ENCODE data around the gene TCF21. TPM values are rescaled to one million over a fixed set of nuclear protein-coding genes. Genes with fewer than 3 reads are reported as not detected.

Gene TCF21
- total and polyA plus RNA-seq, 11 donors, result 1.8 to 9.5 (median 3.9) TPM

DNA sequence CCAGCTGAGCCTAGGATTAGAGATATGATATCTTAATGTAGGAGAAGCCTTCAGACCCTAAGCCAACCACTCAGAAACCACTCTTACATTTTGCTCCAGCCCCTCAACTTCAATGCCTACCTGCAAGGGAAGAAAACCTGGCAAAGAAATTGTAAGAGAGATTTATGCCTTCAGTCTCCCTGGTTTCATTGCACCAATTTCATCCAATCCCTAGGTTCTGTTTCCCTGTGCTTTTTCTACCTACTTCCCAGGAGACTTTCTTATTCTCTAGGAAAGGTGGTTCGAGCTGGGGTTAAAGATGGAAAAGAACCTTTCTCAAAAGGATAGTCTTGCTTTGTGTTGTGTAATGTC, 1.1 kb upstream of the TCF21 start:
- 57 to 86% (median 62%) methylated on average over 1 of the region's 1 CpG for WGBS, 4 donors
- Histone ChIP-seq H3K36me3 (peaks cover 0 to 2% (median 0%) of the 10 kb centered on the region in 9 donors), H3K4me1 (peaks cover 0 to 20% (median 5%) of the 10 kb centered on the region in 12 donors), H3K9me3 (no peaks in the 10 kb centered on the region), H3K27ac (peak overlapping the region in 8 of 12 donors; percentile 35 to 90 (median 84)), H3K4me3 (peak overlapping the region in 3 of 12 donors; percentile 68 to 74 (median 73)), H3K27me3 (peaks cover 4 to 86% (median 45%) of the 10 kb centered on the region in 9 donors)
- TF ChIP-seq, protein P1, sequence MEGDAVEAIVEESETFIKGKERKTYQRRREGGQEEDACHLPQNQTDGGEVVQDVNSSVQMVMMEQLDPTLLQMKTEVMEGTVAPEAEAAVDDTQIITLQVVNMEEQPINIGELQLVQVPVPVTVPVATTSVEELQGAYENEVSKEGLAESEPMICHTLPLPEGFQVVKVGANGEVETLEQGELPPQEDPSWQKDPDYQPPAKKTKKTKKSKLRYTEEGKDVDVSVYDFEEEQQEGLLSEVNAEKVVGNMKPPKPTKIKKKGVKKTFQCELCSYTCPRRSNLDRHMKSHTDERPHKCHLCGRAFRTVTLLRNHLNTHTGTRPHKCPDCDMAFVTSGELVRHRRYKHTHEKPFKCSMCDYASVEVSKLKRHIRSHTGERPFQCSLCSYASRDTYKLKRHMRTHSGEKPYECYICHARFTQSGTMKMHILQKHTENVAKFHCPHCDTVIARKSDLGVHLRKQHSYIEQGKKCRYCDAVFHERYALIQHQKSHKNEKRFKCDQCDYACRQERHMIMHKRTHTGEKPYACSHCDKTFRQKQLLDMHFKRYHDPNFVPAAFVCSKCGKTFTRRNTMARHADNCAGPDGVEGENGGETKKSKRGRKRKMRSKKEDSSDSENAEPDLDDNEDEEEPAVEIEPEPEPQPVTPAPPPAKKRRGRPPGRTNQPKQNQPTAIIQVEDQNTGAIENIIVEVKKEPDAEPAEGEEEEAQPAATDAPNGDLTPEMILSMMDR (IDR thresholded peaks at IDR 0.05), result no peak
- no peak for TF ChIP-seq POLR2A (IDR thresholded peaks at IDR 0.05)
- no peak for DNase-seq
- no peak for ATAC-seq
- intact Hi-C loops (cut with DNase I), result no loop called here

DNA sequence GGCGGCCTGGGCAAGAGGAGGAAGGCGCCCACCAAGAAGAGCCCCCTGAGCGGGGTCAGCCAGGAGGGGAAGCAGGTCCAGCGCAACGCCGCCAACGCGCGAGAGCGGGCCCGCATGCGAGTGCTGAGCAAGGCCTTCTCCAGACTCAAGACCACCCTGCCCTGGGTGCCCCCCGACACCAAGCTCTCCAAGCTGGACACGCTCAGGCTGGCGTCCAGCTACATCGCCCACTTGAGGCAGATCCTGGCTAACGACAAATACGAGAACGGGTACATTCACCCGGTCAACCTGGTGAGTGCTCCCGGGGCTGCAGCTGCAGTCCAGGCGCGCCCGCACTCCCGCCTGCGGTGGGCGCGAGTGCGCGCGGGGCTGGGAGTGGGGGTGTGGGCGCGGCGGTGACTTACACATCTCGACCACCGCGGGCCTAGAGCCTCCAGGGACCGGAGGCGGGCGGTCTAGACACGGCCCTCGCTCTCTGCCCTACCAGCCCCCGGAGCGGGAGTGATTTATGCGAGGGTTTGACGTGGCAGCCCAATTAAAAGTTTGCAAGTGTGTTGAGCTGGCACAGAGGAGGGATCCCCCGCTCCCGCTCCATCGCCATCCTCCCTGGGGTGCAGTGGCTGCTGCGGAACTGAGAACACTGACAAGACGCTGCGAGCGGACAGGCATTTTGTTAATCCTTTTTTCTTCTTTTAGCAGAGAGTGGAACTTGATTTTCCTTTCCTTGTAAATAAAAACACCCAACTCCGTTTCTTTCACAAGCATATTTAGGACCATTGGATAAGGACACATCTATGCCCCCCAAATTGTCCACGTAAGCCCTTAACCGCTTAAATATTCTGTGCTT, 867 bp downstream of the TCF21 start:
- peak overlapping the region; percentile 53 to 90 (median 81) for H3K27ac ChIP-seq
- ATAC-seq (peak in 3 of 4 donors; percentile 36 to 55 (median 52)), DNase-seq (peak; percentile 20 to 69 (median 45))
- intact Hi-C loops (cut with DNase I), result loop anchor here in 3 of 10 donors (5.0 kb wide), 2 partner anchors 127 to 132 kb away; no protein-coding TSS in a partner anchor
- TF ChIP-seq, protein P1 (IDR thresholded peaks at IDR 0.05), result peak in 1 of 12 donors; percentile 15
- no peak for TF ChIP-seq POLR2A (IDR thresholded peaks at IDR 0.05)
- H3K36me3 ChIP-seq, result peaks cover 0 to 15% (median 0%) of the 10 kb centered on the region in 9 donors
- H3K9me3 ChIP-seq, result no peaks in the 10 kb centered on the region
- H3K27me3 ChIP-seq, result peaks cover 4 to 97% (median 59%) of the 10 kb centered on the region in 9 donors
- peak overlapping the region; percentile 5 to 74 (median 55) for H3K4me3 ChIP-seq
- 2 to 6% (median 3%) methylated on average over 21 to 56 of the region's 56 CpGs for WGBS, 4 donors
- H3K4me1 ChIP-seq, result peaks cover 0 to 27% (median 9%) of the 10 kb centered on the region in 12 donors

DNA sequence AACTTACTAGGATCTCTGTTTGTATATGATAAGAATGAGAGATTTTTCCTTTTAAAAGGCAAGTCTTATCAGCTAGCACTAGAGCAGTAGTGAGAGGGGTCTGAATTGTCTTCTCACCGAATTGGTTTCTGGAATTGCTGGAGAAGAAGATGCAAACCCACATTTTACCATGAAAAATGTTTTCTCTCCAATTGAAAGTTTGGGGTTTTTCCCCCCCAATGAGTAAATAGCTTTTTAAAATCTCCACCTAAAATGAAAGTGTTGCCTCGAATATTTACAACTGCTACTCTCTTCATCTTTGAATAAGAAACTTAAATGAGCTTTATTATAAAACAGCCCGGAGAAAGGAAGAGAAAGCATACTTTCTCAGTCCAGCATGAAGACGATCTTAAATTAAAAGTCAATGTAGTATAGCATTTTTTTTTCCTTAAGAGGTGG, 1.8 kb downstream of the TCF21 start:
- no peak for DNase-seq
- Histone ChIP-seq H3K27ac (peak overlapping the region; percentile 17 to 90 (median 81)), H3K27me3 (peaks cover 5 to 97% (median 69%) of the 10 kb centered on the region in 9 donors), H3K36me3 (peaks cover 0 to 15% (median 0%) of the 10 kb centered on the region in 9 donors), H3K4me3 (peak overlapping the region; percentile 23 to 74 (median 55)), H3K9me3 (no peaks in the 10 kb centered on the region), H3K4me1 (peaks cover 0 to 34% (median 12%) of the 10 kb centered on the region in 12 donors)
- ATAC-seq, result no peak
- no peak for TF ChIP-seq POLR2A (IDR thresholded peaks at IDR 0.05)
- TF ChIP-seq, protein P1 (IDR thresholded peaks at IDR 0.05), result no peak
- intact Hi-C loops (cut with DNase I), result loop anchor here in 3 of 10 donors (5.0 kb wide), 2 partner anchors 128 to 133 kb away; no protein-coding TSS in a partner anchor
- 3 to 6% (median 4%) methylated on average over 4 of the region's 4 CpGs for WGBS, 4 donors
